Ammon's horn (tissue), 1 donor: ENCODE results near the gene PTPRG.

Experiments used
- DNase-seq: peaks from one replicate; pipeline ENCODE4 v3.0.0-alpha.2; 2016; ENCODE audit warnings: low spot score

Gene PTPRG

DNA sequence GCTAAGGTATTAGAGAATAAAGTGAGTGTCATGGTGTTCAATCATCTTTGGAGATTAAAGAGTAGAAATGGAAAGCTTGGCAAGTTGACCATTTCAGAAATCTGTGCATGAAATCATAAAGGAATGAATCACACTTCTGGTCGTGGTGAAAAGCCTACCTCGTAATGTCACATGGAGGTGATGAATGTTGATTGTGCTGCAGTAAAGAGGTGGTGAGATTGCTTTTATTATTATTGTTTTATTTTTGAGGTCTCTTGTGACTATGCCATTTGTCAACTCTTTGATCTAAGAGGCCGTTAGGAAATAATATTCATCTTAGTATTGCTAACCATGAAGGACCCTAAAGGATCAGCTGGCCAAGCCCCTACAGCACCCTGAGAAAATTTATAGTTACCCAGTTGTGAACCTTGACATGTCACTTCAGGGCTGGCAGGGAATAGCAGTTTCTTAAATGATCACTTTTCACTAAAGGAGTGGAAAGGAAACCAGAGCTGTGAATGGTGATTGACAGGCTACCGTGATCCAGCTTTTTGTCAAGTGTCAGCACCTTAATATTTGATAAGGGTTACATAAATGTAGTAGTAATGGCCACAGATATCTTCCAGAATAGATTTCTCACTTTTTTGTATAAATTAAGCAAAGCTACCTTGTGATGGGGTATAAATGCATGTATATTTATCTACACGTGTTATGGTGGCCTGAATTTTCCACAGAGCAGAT lies 203.9 kb downstream of the PTPRG start:
- DNase-seq: no peak

- no peak for DNase-seq
Observed at GRCh38 chr3:61768284-61769037, 207.1 kb downstream of the PTPRG start.

DNA sequence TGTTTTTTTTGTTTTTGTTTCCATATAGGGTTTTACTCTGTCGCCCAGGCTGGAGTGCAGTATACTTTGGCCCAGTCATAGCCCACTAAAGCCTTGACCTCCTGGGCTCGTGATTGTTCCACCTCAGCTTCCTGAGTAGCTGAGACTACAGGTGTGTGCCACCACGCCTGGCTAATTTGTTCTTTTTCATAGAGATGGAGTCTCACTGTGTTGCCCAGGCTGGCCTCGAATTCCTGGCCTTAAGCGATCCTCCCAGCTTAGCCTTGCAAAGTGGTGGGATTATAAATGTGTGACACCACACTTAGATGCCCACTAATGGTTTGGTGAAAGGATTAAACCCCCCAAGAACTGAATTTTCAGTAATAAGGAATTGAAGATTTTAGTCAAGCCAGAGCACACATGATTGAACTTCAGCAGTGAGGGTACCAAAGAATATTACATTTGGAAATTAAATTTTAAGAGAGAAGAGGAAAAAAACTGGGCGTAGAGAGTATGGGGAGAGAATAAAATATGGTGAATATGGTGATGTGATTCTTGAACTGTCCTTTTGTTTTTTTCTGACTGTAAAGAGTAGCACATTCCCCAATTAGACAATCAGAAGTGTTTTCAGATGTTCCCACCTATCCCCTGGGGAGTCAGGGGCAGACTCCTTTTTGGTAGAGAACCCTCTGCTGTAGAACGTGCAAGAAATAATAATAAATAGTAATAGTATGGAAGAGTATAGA lies 208.1 kb downstream of the PTPRG start:
- no peak for DNase-seq

GRCh38 chr3:61771976-61772375 lies 210.6 kb downstream of the PTPRG start:
- no peak for DNase-seq

- DNase-seq: no peak
Observed at GRCh38 chr3:61772456-61772855, 211.1 kb downstream of the PTPRG start.

GRCh38 chr3:61774279-61774890 lies 213.0 kb downstream of the PTPRG start:
- DNase-seq: no peak

DNA sequence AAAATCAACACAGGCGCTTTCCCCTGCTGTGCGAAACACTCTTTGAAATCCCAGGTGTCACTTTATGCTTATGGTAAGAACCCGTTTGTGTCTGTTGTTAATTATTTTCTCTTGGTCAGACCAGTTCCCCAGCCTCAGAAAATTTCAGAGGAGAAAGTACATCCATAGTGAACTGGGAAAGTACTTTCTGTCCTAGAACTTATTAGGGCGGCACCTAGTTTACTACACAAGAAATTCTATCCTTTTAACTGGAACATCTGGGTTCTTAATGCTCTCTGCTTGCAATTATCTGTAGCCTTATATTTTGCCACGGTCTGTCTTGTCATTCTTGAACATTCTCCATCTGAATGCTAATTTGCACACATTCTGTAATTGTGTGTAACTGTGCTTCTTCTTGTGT lies 215.0 kb downstream of the PTPRG start:
- no peak for DNase-seq

DNA sequence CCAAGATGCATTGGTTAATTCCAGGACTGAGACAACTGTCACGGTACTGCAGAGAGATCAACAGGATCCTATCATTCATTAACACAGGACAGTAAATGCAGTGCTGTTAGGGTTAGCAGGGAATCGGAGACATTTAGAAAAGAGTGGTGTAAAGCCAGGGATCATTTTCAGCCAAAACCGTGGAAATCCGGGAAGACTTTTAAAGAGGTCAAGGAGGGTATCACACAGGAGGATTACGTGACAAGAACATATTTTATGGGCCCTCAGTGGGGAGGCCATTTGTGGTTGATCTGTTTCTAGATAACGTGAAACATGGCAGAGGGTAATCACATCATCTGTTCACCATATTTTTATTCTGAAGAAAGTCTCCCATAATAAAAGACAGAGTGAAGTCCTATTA lies 216.1 kb downstream of the PTPRG start:
- no peak for DNase-seq

- DNase-seq: no peak
Observed at GRCh38 chr3:61778095-61778494, 216.7 kb downstream of the PTPRG start.

- DNase-seq: no peak
Observed at GRCh38 chr3:61780016-61780415, 218.6 kb downstream of the PTPRG start.

DNA sequence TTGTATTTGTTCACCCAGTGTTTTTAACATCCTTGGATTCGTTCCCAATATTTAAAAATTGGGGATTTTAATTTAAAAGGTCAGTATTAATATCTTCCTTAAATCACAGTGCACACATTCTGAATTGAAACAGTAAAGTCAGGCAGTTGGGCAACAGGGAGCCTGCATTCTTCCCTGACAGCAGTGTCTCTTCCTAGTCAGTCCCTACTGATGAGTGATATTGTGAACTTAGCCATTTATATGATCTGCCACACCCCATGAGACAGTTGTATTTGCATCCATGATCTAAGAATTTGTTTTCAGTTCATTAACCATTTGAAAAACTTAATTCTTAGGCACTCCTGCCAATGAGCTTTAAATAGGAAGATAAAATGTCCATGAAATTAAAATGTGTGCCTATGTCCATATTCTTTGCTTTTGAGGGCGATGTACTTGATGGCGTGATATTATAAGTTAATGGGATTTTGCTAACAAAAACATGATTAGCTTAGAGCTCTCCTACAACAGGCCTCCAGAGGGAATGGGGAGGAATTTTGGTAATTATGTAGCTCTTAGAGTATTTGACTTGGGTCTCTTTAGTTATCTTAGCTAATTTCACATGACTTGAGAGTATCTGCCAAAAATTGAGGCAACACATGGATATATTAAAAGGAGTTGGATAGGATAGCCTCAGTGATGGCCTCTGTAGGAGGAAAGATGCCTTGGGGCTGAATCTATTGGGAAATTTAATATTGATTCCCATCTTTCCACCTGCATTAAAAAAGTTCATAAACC lies 219.3 kb downstream of the PTPRG start:
- no peak for DNase-seq

DNA sequence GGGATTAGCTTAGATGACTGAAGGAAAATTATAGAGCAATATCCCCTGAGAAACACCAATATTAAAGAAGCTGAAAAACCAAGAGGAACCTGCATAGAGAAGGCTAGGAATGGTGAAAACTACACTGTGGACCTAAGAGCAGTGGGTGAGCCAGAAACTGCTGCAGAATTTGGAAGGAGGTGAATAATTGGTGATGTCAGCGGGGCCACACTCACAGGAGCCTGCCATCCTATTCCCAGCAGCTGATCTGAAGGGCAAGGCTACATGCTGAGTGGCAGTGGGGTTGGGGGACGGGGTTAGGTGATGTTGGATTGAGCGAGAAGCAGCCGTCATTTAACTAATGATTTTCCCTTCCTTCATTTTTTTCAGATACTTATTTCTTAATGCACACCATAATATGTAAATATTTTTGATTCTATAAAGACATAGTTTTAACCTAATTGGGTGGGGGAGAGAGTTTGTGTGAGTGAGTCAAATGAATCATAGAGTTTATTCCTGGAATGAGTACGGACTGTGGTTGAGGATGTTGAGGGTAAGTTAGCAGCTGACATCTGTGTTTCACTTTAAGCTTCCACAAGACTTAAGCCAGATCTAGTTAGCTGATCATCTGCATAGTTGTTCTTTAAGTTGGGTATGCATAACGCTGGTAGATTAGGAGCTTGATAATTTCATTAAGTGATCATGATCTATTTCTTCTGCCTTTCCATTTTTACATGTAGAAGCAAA lies 222.8 kb downstream of the PTPRG start:
- no peak for DNase-seq

- DNase-seq: no peak
Observed at GRCh38 chr3:61788623-61789507, 227.5 kb downstream of the PTPRG start.

- no peak for DNase-seq
Observed at GRCh38 chr3:61789861-61790260, 228.5 kb downstream of the PTPRG start.

DNA sequence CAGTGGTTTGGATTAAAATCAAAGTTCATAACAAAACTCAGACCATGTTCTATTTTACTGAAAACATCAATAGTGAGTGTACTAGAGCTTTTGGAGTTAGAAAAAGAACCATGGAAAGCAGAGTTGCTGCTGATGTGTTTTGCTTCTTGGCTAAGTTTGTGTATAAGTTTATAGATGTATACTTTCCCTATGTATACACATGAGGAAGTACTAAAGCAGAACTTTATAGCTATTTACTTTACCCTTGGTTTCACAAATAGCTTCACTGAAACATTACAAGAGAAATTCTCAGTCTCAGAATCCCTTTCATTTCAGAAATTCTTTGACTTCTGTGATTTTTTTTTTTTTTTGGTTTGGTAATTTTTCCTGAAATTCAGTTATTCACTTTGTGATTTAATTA lies 229.0 kb downstream of the PTPRG start:
- no peak for DNase-seq

- no peak for DNase-seq
Observed at GRCh38 chr3:61793056-61793455, 231.7 kb downstream of the PTPRG start.

- no peak for DNase-seq
Observed at GRCh38 chr3:61793521-61793920, 232.2 kb downstream of the PTPRG start.

- no peak for DNase-seq
Observed at GRCh38 chr3:61794341-61794740, 233.0 kb downstream of the PTPRG start.

GRCh38 chr3:61794961-61795360 lies 233.6 kb downstream of the PTPRG start:
- no peak for DNase-seq

DNA sequence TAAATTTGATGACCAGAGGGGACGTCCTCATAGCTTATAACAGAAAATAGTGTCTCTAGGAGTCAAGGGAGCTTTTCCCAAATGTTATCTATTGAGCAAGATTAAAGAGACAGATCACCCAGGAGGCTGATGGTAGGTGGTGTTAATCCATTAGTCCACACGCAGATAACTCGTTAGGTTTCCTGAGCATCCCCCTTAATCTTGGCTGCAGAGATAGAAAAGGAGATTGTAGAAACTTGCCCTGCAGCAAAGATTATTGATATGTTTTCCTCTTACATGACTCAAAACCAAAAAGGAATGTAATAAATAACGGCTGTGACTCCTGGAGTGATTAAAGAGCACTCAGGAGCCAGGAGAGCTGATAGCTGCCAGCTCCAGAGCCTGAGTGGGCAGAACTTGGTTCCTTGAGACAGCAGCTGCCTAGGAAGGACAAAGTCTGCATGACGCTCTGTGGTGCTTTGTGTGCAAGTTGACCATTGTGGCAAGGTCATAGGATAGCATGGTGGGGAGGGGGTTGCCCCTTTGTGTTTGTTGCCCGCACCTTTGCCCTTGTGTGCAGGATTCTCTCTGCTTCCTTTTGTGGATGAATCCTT lies 234.8 kb downstream of the PTPRG start:
- DNase-seq: no peak
